Heart right ventricle (tissue), 16 donors: ENCODE measurements around the gene PLK5. TPM values are rescaled to one million over a fixed set of nuclear protein-coding genes. Genes with fewer than 3 reads are reported as not detected.

ENCODE experiments used
- ATAC-seq, 8 donors: fragments of 200-7000 bp; cut with Tn5 transposase; one replicate each; pipeline ENCODE4 v1.9.1; 2020; ENCODE audit warnings: mild to moderate bottlenecking in 8 of 8, moderate library complexity in 8 of 8, moderate number of reproducible peaks in 1 of 8
- DNase-seq, 2 donors: peaks; one replicate each; pipeline ENCODE4 v3.0.0-alpha.2; 2020
- H3K27ac ChIP-seq, 10 donors: fragments of 200-600 bp; sonication (generic) in 2 of 10; one replicate each; pipeline versions ENCODE4 v1.5.0 to v1.8.0; 2020 to 2022; ENCODE audit warnings: mild to moderate bottlenecking in 3 of 10
- H3K27me3 ChIP-seq, 7 donors: fragments of 200-600 bp; one replicate each; pipeline ENCODE4 v1.8.0; 2021 to 2022; ENCODE audit warnings: mild to moderate bottlenecking in 2 of 7
- H3K36me3 ChIP-seq, 9 donors: fragments of 200-600 bp; sonication (generic) in 1 of 9; one replicate each; pipeline versions ENCODE4 v1.5.0 to v1.8.0; 2020 to 2022; ENCODE audit warnings: mild to moderate bottlenecking in 2 of 9
- H3K4me1 ChIP-seq, 9 donors: fragments of 200-600 bp; sonication (generic) in 1 of 9; one replicate each; pipeline versions ENCODE4 v1.5.0 to v1.8.0; 2020 to 2022; ENCODE audit warnings: mild to moderate bottlenecking in 4 of 9
- H3K4me3 ChIP-seq, 10 donors: fragments of 200-600 bp; sonication (generic) in 2 of 10; one replicate each; pipeline versions ENCODE4 v1.5.0 to v1.8.0; 2020 to 2022; ENCODE audit warnings: mild to moderate bottlenecking in 7 of 10, moderate library complexity in 2 of 10
- H3K9me3 ChIP-seq, 11 donors: fragments of 200-600 bp in 10 of 11; sonication (generic) in 2 of 11; one replicate each; pipeline versions ENCODE4 v1.5.0 to v1.8.0; 2013 to 2022; ENCODE audit warnings: mild to moderate bottlenecking in 2 of 11, control low read depth in 1 of 11, moderate library complexity in 1 of 11
- CTCF ChIP-seq, 9 donors: fragments of 200-600 bp; sonication (generic) in 2 of 9; IDR thresholded peaks; one replicate each; pipeline versions ENCODE4 v1.5.0 to v1.8.0; 2021 to 2022; ENCODE audit warnings: antibody characterized with exemption in 9 of 9, mild to moderate bottlenecking in 5 of 9, moderate library complexity in 1 of 9
- WGBS, 2 donors: extraction: QIAGEN DNeasy Blood & Tissue Kit; methylation state at CpG; one replicate each; pipeline ENCODE4 v1.1.7; 2013; ENCODE audit warnings: inconsistent platforms in 1 of 2; 5-methylcytosine and 5-hydroxymethylcytosine counted together
- intact Hi-C, 10 donors: fragments of 100-400 bp; cut with DNase I; formaldehyde crosslinking; loops; one replicate each; pipeline versions ENCODE4 v1.11.1 to v1.14.2; 2022
- polyA plus RNA-seq, 2 donors: library from polyadenylated mRNA; stranded (reverse); fragments of 200-250 nt; gene quantifications; one replicate each; pipeline ENCODE4 v1.2.3, GENCODE V29; 2013
- total RNA-seq, 10 donors: library from RNA; stranded (reverse); fragmentation: NEBNext Ultra II Directional in 3 of 10; extraction: Animal tissue kit (Norgen Biotek cat#: 25700) in 3 of 10; gene quantifications; one replicate each; pipeline versions ENCODE4 v1.2.1 to v1.2.4, GENCODE V29; 2021 to 2023
- donor health status: Arrhythmogenic right ventricular cardiomyopathy.
- donor health status: ischemic (EF 13 %, LVEDD 7.1; RV severe dilation, severe dysfunction).
- donor health status: healthy with polysubstance abuse.
- donor health status: DM: no; HTN: yes; CAD: no.
- donor health status: DM: no; HTN: no; CAD: no.
- donor health status: ischemic (EF 25% LVEDD 6.9; RV normal size, moderate dysfunction).
- donor health status: ischemic (EF 25% LVEDD 5.7; RV mildly dilated, moderate dysfunction).
- donor health status: healthy.
- donor health status: DM: yes; HTN: yes; CAD: no.
- donor health status: Ischemic cardiomyopathy.
- donor health status: ischemic (EF 35%, LVEDD 5.7; RV mildly dilated, moderate dysfunction).
- donor health status: nonischemic (EF 11% LVEDD 7.7; RV severe dilation, severe dysfunction).
- donor health status: DM: yes; HTN: yes; CAD: no.
- donor health status: PGD.
- donor health status: ischemic (EF 29% LVEDD 5.4; RV normal size, mild dysfunction).
- donor health status: nonischemic (EF 23%, LVEDD 6.1; RV moderate dilation, normal function).

Gene PLK5
- total and polyA plus RNA-seq, 12 donors, result 0.11 to 0.57 TPM; not detected in 10

DNA sequence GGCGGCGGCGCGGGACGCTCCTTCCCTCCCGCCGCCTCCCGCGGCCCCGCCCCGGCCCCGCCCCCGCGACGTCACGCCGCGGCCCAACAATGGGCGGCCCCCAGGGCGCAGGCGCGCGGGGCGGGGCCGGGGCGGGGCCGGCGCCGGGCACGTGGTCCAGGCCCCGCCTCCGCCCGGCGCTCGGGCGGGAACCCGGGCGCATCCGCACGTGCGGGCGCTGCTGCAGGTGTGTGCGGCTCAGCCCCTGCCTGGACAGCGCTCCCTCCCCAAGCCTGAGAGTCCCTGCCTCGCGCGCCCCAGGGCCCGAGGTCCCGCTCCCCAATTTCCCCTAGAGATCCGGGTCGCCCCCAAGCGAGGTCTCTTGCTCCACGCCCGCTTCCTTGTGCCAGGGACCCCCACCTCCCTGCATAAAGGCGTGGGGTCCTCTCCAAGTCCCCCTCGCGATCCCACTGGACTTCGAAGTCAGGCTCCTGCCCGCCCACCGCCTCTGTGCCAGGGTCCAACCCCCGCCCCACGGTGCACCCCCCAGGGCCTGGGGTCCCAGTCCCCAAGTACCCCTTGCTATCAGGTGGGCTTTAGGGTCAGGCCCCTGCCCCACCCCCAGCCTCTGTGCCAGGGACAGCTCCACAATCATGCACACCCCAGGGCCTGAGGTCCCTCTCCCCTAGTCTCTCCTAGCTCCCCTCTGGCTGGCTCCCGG, 44.6 kb downstream of the PLK5 start, which contains the start of gene MEX3D:
TSS of gene MEX3D (minus strand) at position 6 of the 700 bp plus-strand sequence. CDS start 267 bp downstream, outside the sequence.
- no peak for TF ChIP-seq CTCF (IDR thresholded peaks at IDR 0.05)
- intact Hi-C loops, result no loop called here
- H3K27me3 ChIP-seq, result peaks cover 0 to 10% (median 0%) of the 10 kb centered on the region in 7 donors
- WGBS, 2 donors, result 6 to 17% methylated on average over 16 to 62 of the region's 63 CpGs
- peak within 1 kb of the TSS; percentile 58 to 91 (median 82) for H3K27ac ChIP-seq
- H3K4me1 ChIP-seq, result peaks cover 3 to 19% (median 12%) of the 10 kb centered on the region in 9 donors
- no peaks in the 10 kb centered on the region for H3K9me3 ChIP-seq
- H3K4me3 ChIP-seq, result peak within 1 kb of the TSS; percentile 27 to 86 (median 70)
- no peaks in the 10 kb centered on the region for H3K36me3 ChIP-seq
- ATAC-seq (peak; percentile 63 to 87 (median 74)), DNase-seq (peak; percentile 74 to 86)

- no peak for DNase-seq
- ATAC-seq, result no peak
- no peak overlapping the region for H3K27ac ChIP-seq
- peaks cover 0 to 10% (median 0%) of the 10 kb centered on the region in 7 donors for H3K27me3 ChIP-seq
- H3K36me3 ChIP-seq, result no peaks in the 10 kb centered on the region
- 75 to 78% methylated on average over 4 of the region's 4 CpGs for WGBS, 2 donors
- no peak overlapping the region for H3K4me3 ChIP-seq
- no peaks in the 10 kb centered on the region for H3K9me3 ChIP-seq
- TF ChIP-seq CTCF (IDR thresholded peaks at IDR 0.05), result no peak
- peaks cover 3 to 19% (median 12%) of the 10 kb centered on the region in 9 donors for H3K4me1 ChIP-seq
- intact Hi-C loops, result no loop called here
These were observed 46.1 kb downstream of the PLK5 start for GRCh38 chr19:1569997-1570396.

DNA sequence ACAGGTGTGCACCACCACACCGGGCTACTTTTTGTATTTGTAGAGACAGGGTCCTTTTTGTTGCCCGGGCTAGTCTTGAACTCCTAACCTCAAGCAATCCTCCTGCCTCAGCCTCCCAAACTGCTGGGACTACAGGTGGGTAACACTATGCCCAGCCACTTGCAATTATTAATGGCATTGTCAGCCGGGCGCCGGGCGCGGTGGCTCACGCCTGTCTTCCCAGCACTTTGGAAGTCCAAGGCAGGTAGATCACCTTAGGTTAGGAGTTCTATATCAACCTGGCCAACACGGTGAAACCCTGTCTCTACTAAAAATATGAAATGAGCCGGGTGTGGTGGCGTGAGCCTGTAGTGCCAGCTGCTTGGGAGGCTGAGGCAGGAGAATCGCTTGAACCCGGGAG, 47.0 kb downstream of the PLK5 start:
- H3K4me1 ChIP-seq, result peaks cover 3 to 15% (median 10%) of the 10 kb centered on the region in 9 donors
- H3K27me3 ChIP-seq, result peaks cover 0 to 10% (median 0%) of the 10 kb centered on the region in 7 donors
- WGBS, 2 donors, result 96% methylated on average over 13 of the region's 13 CpGs
- H3K27ac ChIP-seq, result no peak overlapping the region
- H3K9me3 ChIP-seq, result no peaks in the 10 kb centered on the region
- DNase-seq, result no peak
- no peak overlapping the region for H3K4me3 ChIP-seq
- intact Hi-C loops, result no loop called here
- TF ChIP-seq CTCF (IDR thresholded peaks at IDR 0.05), result no peak
- ATAC-seq, result no peak
- peaks cover 0 to 2% (median 0%) of the 10 kb centered on the region in 9 donors for H3K36me3 ChIP-seq

DNA sequence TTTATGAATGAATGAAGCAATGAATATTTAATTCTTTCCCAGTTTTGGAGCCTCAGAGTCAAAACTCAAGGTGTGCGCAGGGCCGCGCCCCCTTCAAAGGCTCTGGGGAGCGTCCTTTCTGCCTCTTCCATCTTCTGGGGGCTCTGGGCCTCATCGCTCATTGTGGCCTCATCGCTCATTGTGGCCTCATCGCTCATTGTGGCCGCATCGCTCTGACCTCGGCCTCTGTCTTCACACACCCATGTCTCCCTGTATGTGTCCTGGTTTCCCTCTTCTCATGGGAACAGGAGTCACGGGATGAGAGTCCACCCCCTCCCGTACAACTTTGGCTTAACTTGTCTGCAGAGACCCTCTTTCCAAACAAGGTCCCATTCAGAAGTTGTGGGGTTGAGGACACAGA, 47.5 kb downstream of the PLK5 start:
- Histone ChIP-seq H3K4me3 (no peak overlapping the region), H3K4me1 (peaks cover 3 to 10% (median 6%) of the 10 kb centered on the region in 9 donors), H3K36me3 (peaks cover 0 to 7% (median 0%) of the 10 kb centered on the region in 9 donors), H3K9me3 (no peaks in the 10 kb centered on the region), H3K27me3 (peaks cover 0 to 10% (median 0%) of the 10 kb centered on the region in 7 donors), H3K27ac (no peak overlapping the region)
- no peak for DNase-seq
- WGBS, 2 donors, result 91 to 93% methylated on average over 12 of the region's 12 CpGs
- ATAC-seq, result no peak
- intact Hi-C loops, result no loop called here
- TF ChIP-seq CTCF (IDR thresholded peaks at IDR 0.05), result no peak
